ENCODE measurements around the gene PLEK. TPM values are rescaled to one million over a fixed set of nuclear protein-coding genes. Genes with fewer than 3 reads are reported as not detected.

The PLEK gene
- polyA plus RNA-seq, 1 of the 3 experiments (the other 2 are of a cell fraction), result 0.02 TPM

DNA sequence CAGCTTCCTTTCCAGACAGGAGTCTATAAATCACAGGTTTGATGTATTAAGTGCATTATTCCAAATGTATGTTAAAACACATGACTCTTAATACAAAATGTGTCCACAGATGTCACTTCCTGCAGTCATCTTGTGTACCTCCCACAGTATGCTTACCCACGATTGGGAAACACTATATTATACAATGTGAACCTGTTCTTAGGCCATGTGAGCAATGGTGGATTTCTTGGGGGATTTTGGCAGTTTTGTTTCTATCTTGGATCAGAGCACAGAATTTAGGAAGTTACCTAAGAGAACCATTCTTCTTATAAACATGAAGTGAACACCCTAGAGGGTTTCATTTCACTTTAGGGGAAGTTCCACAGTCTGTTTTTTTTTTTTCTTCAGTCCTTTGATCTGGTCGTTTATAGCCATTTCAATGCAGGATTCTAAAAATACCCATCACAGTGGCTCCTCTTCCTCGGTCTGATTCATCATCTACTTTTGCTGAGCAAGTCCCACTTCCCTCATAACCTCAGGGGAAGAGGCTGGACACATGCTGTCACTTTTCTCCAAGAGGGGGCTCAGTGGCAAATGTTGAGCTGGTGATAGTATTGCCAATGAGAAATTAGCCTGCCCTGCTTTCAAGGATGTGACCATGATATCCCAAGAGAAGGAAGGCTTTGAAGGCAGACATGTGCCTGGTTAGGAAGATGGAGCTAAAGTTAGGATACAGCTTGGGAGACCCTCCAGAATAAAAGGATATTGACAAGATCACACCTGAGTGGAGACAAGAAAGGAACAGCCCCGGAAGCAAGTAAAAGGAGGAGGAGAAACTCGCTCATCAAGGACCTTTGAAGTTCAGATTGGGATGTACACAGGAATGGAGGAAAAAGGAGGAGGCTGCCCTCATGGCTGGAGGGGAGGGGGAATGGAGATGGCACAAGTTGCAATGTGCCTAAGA lies 22.6 kb downstream of the PLEK start:
- ChIA-PET POLR2A (no interaction called here), CTCF (no interaction called here)
- no peaks in the 10 kb centered on the region for H4K20me1 ChIP-seq (ENCODE audit: insufficient read depth)
- H3K9me3 ChIP-seq, result no peaks in the 10 kb centered on the region
- H3K27ac ChIP-seq (ENCODE audit: low read depth in 2 of 2, low read length in 1 of 2), result no peak overlapping the region
- no peaks in the 10 kb centered on the region for H3K36me3 ChIP-seq (replicated peaks in 1 of 2; ENCODE audit: control insufficient read depth in 1 of 2, insufficient read depth in 2 of 2, low read length in 1 of 2)
- no peaks in the 10 kb centered on the region for H3K9me2 ChIP-seq
- no peaks in the 10 kb centered on the region for H3K79me2 ChIP-seq (ENCODE audit: insufficient read depth)
- H3K4me3 ChIP-seq (ENCODE audit: low read depth in 2 of 2, low read length in 1 of 2), result no peak overlapping the region
- no peak for DNase-seq
- H3K9ac ChIP-seq, result no peak overlapping the region
- no peak overlapping the region for H2AFZ ChIP-seq (ENCODE audit: low read depth)
- H3K4me1 ChIP-seq (ENCODE audit: control insufficient read depth in 1 of 2, insufficient read depth in 2 of 2, low read depth in 1 of 2, low read length in 1 of 2), result no peaks in the 10 kb centered on the region
- TF ChIP-seq, protein P1, sequence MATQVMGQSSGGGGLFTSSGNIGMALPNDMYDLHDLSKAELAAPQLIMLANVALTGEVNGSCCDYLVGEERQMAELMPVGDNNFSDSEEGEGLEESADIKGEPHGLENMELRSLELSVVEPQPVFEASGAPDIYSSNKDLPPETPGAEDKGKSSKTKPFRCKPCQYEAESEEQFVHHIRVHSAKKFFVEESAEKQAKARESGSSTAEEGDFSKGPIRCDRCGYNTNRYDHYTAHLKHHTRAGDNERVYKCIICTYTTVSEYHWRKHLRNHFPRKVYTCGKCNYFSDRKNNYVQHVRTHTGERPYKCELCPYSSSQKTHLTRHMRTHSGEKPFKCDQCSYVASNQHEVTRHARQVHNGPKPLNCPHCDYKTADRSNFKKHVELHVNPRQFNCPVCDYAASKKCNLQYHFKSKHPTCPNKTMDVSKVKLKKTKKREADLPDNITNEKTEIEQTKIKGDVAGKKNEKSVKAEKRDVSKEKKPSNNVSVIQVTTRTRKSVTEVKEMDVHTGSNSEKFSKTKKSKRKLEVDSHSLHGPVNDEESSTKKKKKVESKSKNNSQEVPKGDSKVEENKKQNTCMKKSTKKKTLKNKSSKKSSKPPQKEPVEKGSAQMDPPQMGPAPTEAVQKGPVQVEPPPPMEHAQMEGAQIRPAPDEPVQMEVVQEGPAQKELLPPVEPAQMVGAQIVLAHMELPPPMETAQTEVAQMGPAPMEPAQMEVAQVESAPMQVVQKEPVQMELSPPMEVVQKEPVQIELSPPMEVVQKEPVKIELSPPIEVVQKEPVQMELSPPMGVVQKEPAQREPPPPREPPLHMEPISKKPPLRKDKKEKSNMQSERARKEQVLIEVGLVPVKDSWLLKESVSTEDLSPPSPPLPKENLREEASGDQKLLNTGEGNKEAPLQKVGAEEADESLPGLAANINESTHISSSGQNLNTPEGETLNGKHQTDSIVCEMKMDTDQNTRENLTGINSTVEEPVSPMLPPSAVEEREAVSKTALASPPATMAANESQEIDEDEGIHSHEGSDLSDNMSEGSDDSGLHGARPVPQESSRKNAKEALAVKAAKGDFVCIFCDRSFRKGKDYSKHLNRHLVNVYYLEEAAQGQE (IDR thresholded peaks at IDR 0.05; ENCODE audit: low read depth, low read length), result no peak
- TF ChIP-seq FOSL2 (IDR thresholded peaks at IDR 0.05; ENCODE audit: borderline replicate concordance, low read depth), result no peak
- peaks cover 13% of the 10 kb centered on the region; the same call in 1 of the 2 replicates for H3K27me3 ChIP-seq (ENCODE audit: insufficient read depth)
- H3K4me2 ChIP-seq, result no peak overlapping the region
- no peaks in the 10 kb centered on the region for H3F3A ChIP-seq (replicated peaks; ENCODE audit: insufficient read depth)
- whole genome bisulfite sequencing (ENCODE audit: low lambda C conversion rate), result 13% methylated on average over 5 of the region's 5 CpGs

DNA sequence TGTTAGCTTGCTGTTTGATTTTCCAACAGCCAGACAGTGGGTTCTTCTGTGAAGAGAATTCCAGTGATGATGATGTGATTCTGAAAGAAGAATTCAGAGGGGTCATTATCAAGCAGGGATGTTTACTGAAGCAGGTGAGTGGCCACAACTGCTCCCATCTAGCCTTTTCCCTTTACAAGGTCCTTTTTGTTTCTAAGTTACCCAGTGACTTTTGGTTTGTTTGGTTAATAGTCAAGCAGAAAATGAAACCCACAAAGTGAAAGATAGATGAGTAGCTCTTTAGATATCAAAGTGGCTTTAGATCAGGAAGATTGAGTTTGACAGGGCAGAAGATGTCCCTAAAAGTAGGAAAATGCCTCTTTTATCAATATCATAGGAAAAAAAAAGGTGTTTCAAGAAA lies 23.3 kb downstream of the PLEK start:
- H3K4me2 ChIP-seq, result no peak overlapping the region
- peaks cover 13% of the 10 kb centered on the region; the same call in 1 of the 2 replicates for H3K27me3 ChIP-seq (ENCODE audit: insufficient read depth)
- H3K4me3 ChIP-seq (ENCODE audit: low read depth in 2 of 2, low read length in 1 of 2), result no peak overlapping the region
- DNase-seq, result no peak
- no peaks in the 10 kb centered on the region for H3K9me2 ChIP-seq
- H3K9ac ChIP-seq, result no peak overlapping the region
- H3K36me3 ChIP-seq (replicated peaks in 1 of 2; ENCODE audit: control insufficient read depth in 1 of 2, insufficient read depth in 2 of 2, low read length in 1 of 2), result no peaks in the 10 kb centered on the region
- no peaks in the 10 kb centered on the region for H3F3A ChIP-seq (replicated peaks; ENCODE audit: insufficient read depth)
- H3K27ac ChIP-seq (ENCODE audit: low read depth in 2 of 2, low read length in 1 of 2), result no peak overlapping the region
- ChIA-PET CTCF (no interaction called here), POLR2A (no interaction called here)
- no peaks in the 10 kb centered on the region for H3K79me2 ChIP-seq (ENCODE audit: insufficient read depth)
- no peaks in the 10 kb centered on the region for H3K9me3 ChIP-seq
- H4K20me1 ChIP-seq (ENCODE audit: insufficient read depth), result no peaks in the 10 kb centered on the region
- H2AFZ ChIP-seq (ENCODE audit: low read depth), result no peak overlapping the region
- H3K4me1 ChIP-seq (ENCODE audit: control insufficient read depth in 1 of 2, insufficient read depth in 2 of 2, low read depth in 1 of 2, low read length in 1 of 2), result no peaks in the 10 kb centered on the region
- TF ChIP-seq MXI1 (IDR thresholded peaks at IDR 0.05; ENCODE audit: low read depth, low read length), result no peak
- no peak for TF ChIP-seq FOXM1 (IDR thresholded peaks at IDR 0.05; ENCODE audit: low read depth)
- TF ChIP-seq CHD2 (IDR thresholded peaks at IDR 0.05; ENCODE audit: low read length, partially characterized antibody), result no peak
- TF ChIP-seq SIN3A (IDR thresholded peaks at IDR 0.05; ENCODE audit: borderline replicate concordance, low read depth, low read length), result no peak
- TF ChIP-seq, protein P1 (IDR thresholded peaks at IDR 0.05; ENCODE audit: low read depth, low read length), result no peak
- TF ChIP-seq, protein P2, sequence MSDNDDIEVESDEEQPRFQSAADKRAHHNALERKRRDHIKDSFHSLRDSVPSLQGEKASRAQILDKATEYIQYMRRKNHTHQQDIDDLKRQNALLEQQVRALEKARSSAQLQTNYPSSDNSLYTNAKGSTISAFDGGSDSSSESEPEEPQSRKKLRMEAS (IDR thresholded peaks at IDR 0.05; ENCODE audit: low read depth), result no peak
- no peak for TF ChIP-seq MEF2A (IDR thresholded peaks at IDR 0.05; ENCODE audit: borderline replicate concordance, low read depth)
- TF ChIP-seq RCOR1 (IDR thresholded peaks at IDR 0.05; ENCODE audit: low read length), result no peak
- TF ChIP-seq RAD21 (IDR thresholded peaks at IDR 0.05; ENCODE audit: low read length), result no peak
- no peak for TF ChIP-seq GATA2 (CRISPR knock-in tag; IDR thresholded peaks at IDR 0.05)
- TF ChIP-seq NRF1 (IDR thresholded peaks at IDR 0.05; ENCODE audit: low read depth, low read length), result no peak
- TF ChIP-seq, protein P3, sequence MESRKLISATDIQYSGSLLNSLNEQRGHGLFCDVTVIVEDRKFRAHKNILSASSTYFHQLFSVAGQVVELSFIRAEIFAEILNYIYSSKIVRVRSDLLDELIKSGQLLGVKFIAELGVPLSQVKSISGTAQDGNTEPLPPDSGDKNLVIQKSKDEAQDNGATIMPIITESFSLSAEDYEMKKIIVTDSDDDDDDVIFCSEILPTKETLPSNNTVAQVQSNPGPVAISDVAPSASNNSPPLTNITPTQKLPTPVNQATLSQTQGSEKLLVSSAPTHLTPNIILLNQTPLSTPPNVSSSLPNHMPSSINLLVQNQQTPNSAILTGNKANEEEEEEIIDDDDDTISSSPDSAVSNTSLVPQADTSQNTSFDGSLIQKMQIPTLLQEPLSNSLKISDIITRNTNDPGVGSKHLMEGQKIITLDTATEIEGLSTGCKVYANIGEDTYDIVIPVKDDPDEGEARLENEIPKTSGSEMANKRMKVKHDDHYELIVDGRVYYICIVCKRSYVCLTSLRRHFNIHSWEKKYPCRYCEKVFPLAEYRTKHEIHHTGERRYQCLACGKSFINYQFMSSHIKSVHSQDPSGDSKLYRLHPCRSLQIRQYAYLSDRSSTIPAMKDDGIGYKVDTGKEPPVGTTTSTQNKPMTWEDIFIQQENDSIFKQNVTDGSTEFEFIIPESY (IDR thresholded peaks at IDR 0.05; ENCODE audit: borderline replicate concordance, low read depth), result no peak
- TF ChIP-seq, protein P4, sequence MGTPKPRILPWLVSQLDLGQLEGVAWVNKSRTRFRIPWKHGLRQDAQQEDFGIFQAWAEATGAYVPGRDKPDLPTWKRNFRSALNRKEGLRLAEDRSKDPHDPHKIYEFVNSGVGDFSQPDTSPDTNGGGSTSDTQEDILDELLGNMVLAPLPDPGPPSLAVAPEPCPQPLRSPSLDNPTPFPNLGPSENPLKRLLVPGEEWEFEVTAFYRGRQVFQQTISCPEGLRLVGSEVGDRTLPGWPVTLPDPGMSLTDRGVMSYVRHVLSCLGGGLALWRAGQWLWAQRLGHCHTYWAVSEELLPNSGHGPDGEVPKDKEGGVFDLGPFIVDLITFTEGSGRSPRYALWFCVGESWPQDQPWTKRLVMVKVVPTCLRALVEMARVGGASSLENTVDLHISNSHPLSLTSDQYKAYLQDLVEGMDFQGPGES (IDR thresholded peaks at IDR 0.05; ENCODE audit: low read depth, low read length), result no peak

Data from SK-N-SH (cell line).